AG09309 (cell line): ENCODE data around the gene TMPRSS9.

Experiments used
- DNase-seq: peaks from one replicate; pipeline ENCODE4 v3.0.0-alpha.2; 2010; ENCODE audit warnings: low read depth
- H3K4me3 ChIP-seq: 2 replicates; pipeline ENCODE4 v1.5.1; 2011; ENCODE audit warnings: mild to moderate bottlenecking, low read depth, low read length, moderate library complexity; ENCODE audit not compliant: control insufficient read depth
- TF ChIP-seq, protein P1 (sequence below): IDR thresholded peaks from 2 replicates; pipeline ENCODE4 v1.5.1; 2011; ENCODE audit warnings: mild to moderate bottlenecking, low read depth, low read length, inconsistent platforms; ENCODE audit not compliant: insufficient read depth, control insufficient read depth; ENCODE audit errors: missing control alignments

TMPRSS9 gene

DNA sequence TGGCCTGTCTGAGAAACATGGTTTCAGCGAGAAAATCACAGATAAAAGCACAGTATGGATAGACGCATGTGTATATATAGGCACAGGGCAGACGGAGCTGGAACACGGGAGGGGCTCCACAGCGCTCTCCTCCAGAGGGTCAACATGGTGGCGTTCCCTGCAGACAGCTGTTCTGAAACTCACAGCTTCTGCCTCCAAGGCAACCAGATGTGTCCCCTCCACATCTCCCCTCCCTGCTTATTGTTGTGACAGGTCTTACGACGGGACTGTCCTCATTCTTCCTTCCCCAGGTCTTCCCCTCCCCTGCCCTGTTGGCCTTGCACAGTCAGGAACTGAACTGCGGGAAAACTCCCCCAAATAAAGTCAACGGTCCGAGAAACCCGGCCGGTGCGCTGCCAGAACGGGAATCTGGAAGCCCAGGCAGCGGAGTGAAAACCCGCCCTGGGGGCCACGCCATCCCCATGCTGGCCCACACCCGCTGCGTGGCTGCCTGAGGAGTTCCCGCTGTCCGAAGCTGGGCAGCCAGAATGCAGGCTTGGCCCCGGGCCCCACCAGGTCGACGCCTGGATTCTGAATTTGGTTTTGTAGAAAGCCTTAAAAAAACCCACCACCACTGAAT is 70.0 kb downstream of the TMPRSS9 start:
- TF ChIP-seq, protein P1, sequence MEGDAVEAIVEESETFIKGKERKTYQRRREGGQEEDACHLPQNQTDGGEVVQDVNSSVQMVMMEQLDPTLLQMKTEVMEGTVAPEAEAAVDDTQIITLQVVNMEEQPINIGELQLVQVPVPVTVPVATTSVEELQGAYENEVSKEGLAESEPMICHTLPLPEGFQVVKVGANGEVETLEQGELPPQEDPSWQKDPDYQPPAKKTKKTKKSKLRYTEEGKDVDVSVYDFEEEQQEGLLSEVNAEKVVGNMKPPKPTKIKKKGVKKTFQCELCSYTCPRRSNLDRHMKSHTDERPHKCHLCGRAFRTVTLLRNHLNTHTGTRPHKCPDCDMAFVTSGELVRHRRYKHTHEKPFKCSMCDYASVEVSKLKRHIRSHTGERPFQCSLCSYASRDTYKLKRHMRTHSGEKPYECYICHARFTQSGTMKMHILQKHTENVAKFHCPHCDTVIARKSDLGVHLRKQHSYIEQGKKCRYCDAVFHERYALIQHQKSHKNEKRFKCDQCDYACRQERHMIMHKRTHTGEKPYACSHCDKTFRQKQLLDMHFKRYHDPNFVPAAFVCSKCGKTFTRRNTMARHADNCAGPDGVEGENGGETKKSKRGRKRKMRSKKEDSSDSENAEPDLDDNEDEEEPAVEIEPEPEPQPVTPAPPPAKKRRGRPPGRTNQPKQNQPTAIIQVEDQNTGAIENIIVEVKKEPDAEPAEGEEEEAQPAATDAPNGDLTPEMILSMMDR = no peak
- DNase-seq = no peak
- H3K4me3 ChIP-seq = no peak overlapping the region

DNA sequence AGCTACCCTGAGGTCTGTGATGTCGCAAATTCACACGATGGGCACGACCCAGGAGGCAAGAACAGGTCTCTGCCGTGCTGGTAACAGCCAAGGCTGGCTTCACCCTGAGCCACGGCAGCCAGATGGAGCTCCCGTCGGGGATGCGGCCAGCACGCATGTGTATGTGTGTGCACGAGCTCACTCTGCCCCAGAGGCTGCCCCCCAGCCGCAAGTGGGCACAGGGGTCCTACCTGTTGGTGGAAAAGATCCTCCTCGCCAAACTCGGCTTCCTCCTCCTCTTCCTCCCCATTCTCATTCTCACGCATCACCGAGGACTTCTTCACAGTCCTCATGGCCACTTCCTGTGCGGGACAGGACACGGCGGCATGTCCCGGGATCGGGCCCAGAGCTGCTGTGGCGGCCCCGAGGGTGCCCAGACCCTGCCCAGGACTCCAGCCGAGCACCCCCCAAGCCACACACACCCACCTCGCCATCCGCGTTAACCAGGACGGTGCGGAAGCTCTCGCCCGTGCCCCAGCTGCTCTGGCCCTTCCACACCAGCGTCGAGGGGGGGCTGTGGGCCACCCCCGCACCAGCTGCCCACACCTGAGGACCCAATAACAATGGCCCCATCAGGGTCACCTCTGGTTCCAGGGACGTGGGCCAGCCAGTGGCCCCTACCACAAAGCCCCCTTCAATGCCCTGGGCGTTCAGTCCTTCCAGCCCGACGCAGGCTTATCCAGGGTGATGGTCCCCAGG is 71.4 kb downstream of the TMPRSS9 start:
- TF ChIP-seq, protein P1 = no peak
- DNase-seq = no peak

GRCh38 chr19:2432131-2432848 is 72.2 kb downstream of the TMPRSS9 start:
- H3K4me3 ChIP-seq = no peak overlapping the region
- TF ChIP-seq, protein P1 = no peak
- no peak for DNase-seq

More for the DNA sequence above, 71.4 kb downstream of the TMPRSS9 start:
- no peak overlapping the region for H3K4me3 ChIP-seq

DNA sequence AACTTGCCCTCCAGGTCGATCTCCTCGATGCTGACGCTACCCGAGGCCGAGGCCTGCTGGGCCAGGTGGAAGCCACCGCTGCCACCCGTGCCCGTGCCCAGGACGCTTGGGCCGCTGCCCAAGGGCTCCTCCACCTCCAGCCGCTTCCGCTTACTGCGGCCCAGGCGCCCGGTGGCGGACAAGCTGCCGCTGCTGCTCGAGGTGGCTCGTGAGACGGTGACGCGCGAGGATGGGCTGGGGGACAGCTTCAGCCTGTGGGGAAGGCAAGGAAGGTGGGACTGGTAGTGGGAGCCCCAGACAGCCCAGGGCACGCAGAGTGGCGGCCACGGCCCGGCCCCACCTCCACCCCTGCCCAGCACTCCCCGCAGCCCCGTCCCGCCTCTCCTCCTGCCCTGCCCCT is 73.8 kb downstream of the TMPRSS9 start:
- TF ChIP-seq, protein P1 = no peak

DNA sequence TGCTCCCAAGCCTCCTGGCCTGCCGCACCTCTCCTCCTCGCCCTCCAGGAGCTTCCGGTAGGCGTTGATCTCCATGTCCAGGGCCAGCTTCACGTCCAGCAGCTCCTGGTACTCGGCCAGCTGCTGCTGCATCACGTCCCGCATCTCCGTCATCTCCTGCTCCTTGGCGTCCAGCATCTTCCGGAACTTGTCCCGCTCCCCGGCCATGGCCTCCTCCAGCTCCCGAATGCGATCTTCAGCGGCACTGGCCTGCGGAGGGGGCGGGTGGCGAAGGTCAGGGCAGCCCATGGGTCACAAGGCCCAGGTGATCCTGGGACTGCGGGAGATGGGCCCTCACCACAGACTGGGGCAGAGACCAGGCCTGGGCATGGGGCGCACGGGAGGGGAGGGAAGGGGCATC is 74.2 kb downstream of the TMPRSS9 start:
- TF ChIP-seq, protein P1 = no peak
- no peak overlapping the region for H3K4me3 ChIP-seq
- DNase-seq = no peak

More for the DNA sequence above, 73.8 kb downstream of the TMPRSS9 start:
- no peak overlapping the region for H3K4me3 ChIP-seq
- DNase-seq = no peak

- no peak overlapping the region for H3K4me3 ChIP-seq
Measured at GRCh38 chr19:2434721-2435265, 74.7 kb downstream of the TMPRSS9 start.

More at GRCh38 chr19:2434721-2435265, 74.7 kb downstream of the TMPRSS9 start:
- TF ChIP-seq, protein P1 = no peak
- DNase-seq = no peak
